H1 (cell line): ENCODE data around the gene UPF3A. TPM values are rescaled to one million over a fixed set of nuclear protein-coding genes. Genes with fewer than 3 reads are reported as not detected.

ENCODE experiments used
- CTCF ChIA-PET: fragments of 300-600 bp; sonication (Branson Sonifier 250); formaldehyde crosslinking; loops from one replicate; lab custom pipeline; 2021; ENCODE audit not compliant: partially characterized antibody; lab: Charles Lee
- POLR2A ChIA-PET: fragments of 300-600 bp; sonication (Branson Sonifier 250); formaldehyde crosslinking; loops from one replicate; lab custom pipeline; 2021; ENCODE audit warnings: inconsistent platforms; ENCODE audit not compliant: partially characterized antibody; lab: Charles Lee
- DNase-seq, 2 experiments: peaks; one replicate each; pipeline versions ENCODE4 v3.0.0 to v3.0.0-alpha.2; 2010 to 2022; ENCODE audit warnings: low spot score in 2 of 2, low read depth in 1 of 2, mixed read lengths in 1 of 2
- FAIRE-seq: peaks from 2 replicates; lab custom pipeline; 2011; peaks lifted over from hg19 to GRCh38; lab: Jason Lieb, UNC
- H2AFZ ChIP-seq: 2 replicates; pipeline ENCODE4 v1.8.1; 2012; ENCODE audit warnings: low read length, inconsistent platforms
- H2AK5ac ChIP-seq: 2 replicates; pipeline ENCODE4 v1.6.1; 2013; ENCODE audit warnings: low read depth, low read length
- H2BK120ac ChIP-seq: replicated peaks from 2 replicates; pipeline ENCODE3; 2013; ENCODE audit warnings: low read depth, low read length, inconsistent platforms
- H2BK12ac ChIP-seq: 2 replicates; pipeline ENCODE4 v1.6.1; 2013; ENCODE audit warnings: low read depth, low read length
- H2BK15ac ChIP-seq: 2 replicates; pipeline ENCODE4 v1.6.1; 2013; ENCODE audit warnings: low read length
- H2BK20ac ChIP-seq: 2 replicates; pipeline ENCODE4 v1.6.1; 2013; ENCODE audit warnings: low read length
- H2BK5ac ChIP-seq: 2 replicates; pipeline ENCODE4 v1.6.1; 2013; ENCODE audit warnings: low read depth, low read length
- H3K14ac ChIP-seq: 2 replicates; pipeline ENCODE4 v1.6.1; 2013; ENCODE audit warnings: inconsistent platforms; ENCODE audit not compliant: insufficient read length
- H3K18ac ChIP-seq: 2 replicates; pipeline ENCODE4 v1.6.1; 2013; ENCODE audit warnings: low read length; ENCODE audit errors: extremely low read depth
- H3K23ac ChIP-seq: 2 replicates; pipeline ENCODE4 v1.6.1; 2013; ENCODE audit warnings: inconsistent platforms; ENCODE audit not compliant: insufficient read length
- H3K23me2 ChIP-seq: 2 replicates; pipeline ENCODE4 v1.6.1; 2013; ENCODE audit warnings: low read depth, low read length
- H3K27ac ChIP-seq: 2 replicates; pipeline ENCODE4 v1.6.1; 2011; ENCODE audit warnings: low read depth, low read length, inconsistent platforms
- H3K27me3 ChIP-seq, 4 experiments: replicated peaks in 1 of 4; 1 replicate in 1 of 4; 2 replicates in 3 of 4; pipeline versions ENCODE4 v1.6.1 to v1.8.1; 2011 to 2013; ENCODE audit warnings: low read length in 3 of 4, mild to moderate bottlenecking in 3 of 4, inconsistent platforms in 2 of 4, mixed read lengths in 2 of 4, moderate library complexity in 1 of 4; ENCODE audit not compliant: control insufficient read depth in 3 of 4, insufficient read depth in 3 of 4; ENCODE audit errors: extremely low read depth in 1 of 4
- H3K36me3 ChIP-seq, 4 experiments: 2 replicates each; pipeline versions ENCODE4 v1.6.1 to v1.8.1; 2011 to 2013; ENCODE audit warnings: mild to moderate bottlenecking in 4 of 4, low read length in 3 of 4, moderate library complexity in 2 of 4, control low read depth in 1 of 4, inconsistent platforms in 1 of 4; ENCODE audit not compliant: insufficient read depth in 4 of 4, control insufficient read depth in 2 of 4
- H3K4ac ChIP-seq: replicated peaks from 2 replicates; pipeline ENCODE3; 2013; ENCODE audit warnings: low read length, low read depth, mixed read lengths, inconsistent platforms; ENCODE audit not compliant: insufficient read length
- H3K4me1 ChIP-seq, 4 experiments: replicated peaks in 1 of 4; 1 replicate in 1 of 4; 2 replicates in 3 of 4; pipeline versions ENCODE4 v1.6.1 to v1.8.1; 2011 to 2013; ENCODE audit warnings: low read length in 3 of 4, inconsistent platforms in 2 of 4, mixed read lengths in 1 of 4; ENCODE audit not compliant: insufficient read depth in 4 of 4, control insufficient read depth in 3 of 4
- H3K4me2 ChIP-seq, 2 experiments: 2 replicates each; pipeline versions ENCODE4 v1.6.1 to v1.8.1; 2011 to 2013; ENCODE audit warnings: low read depth in 2 of 2, low read length in 2 of 2, control low read depth in 1 of 2, inconsistent platforms in 1 of 2, mild to moderate bottlenecking in 1 of 2; ENCODE audit not compliant: insufficient read depth in 1 of 2
- H3K4me3 ChIP-seq, 4 experiments: fragments of 200-600, 300-600 bp in 1 of 4; sonication (generic), shearing (Covaris generic), sonication (Bioruptor Twin) in 1 of 4; 2 replicates each; pipeline versions ENCODE4 v1.5.1 to v1.8.1; 2011 to 2016; ENCODE audit warnings: low read length in 4 of 4, low read depth in 3 of 4, control low read depth in 2 of 4, inconsistent platforms in 2 of 4, mild to moderate bottlenecking in 2 of 4, mixed read lengths in 1 of 4, moderate library complexity in 1 of 4; ENCODE audit not compliant: insufficient read depth in 2 of 4; ENCODE audit errors: extremely low read depth in 1 of 4
- H3K56ac ChIP-seq: replicated peaks from 2 replicates; pipeline ENCODE3; 2013; ENCODE audit warnings: low read depth, mild to moderate bottlenecking, mixed read lengths, low read length, inconsistent platforms; ENCODE audit not compliant: insufficient read length
- H3K79me1 ChIP-seq: 2 replicates; pipeline ENCODE4 v1.6.1; 2013; ENCODE audit warnings: low read depth, low read length, control low read depth
- H3K79me2 ChIP-seq, 2 experiments: 2 replicates each; pipeline versions ENCODE4 v1.6.1 to v1.8.1; 2012 to 2013; ENCODE audit warnings: low read length in 2 of 2, mild to moderate bottlenecking in 2 of 2, inconsistent platforms in 1 of 2; ENCODE audit not compliant: insufficient read depth in 2 of 2, control insufficient read depth in 1 of 2
- H3K9ac ChIP-seq, 4 experiments: replicated peaks in 1 of 4; 1 replicate in 1 of 4; 2 replicates in 3 of 4; pipeline versions ENCODE4 v1.6.1 to v1.8.1; 2011 to 2013; ENCODE audit warnings: low read depth in 3 of 4, low read length in 3 of 4, control low read depth in 2 of 4, mild to moderate bottlenecking in 2 of 4, moderate library complexity in 2 of 4, inconsistent platforms in 1 of 4; ENCODE audit errors: extremely low read depth in 1 of 4
- H3K9me3 ChIP-seq, 2 experiments: 2 replicates each; pipeline versions ENCODE4 v1.6.1 to v1.8.1; 2012 to 2013; ENCODE audit warnings: mild to moderate bottlenecking in 2 of 2, moderate library complexity in 2 of 2, control low read depth in 1 of 2, inconsistent platforms in 1 of 2, low read depth in 1 of 2, low read length in 1 of 2, mixed read lengths in 1 of 2; ENCODE audit not compliant: insufficient read depth in 2 of 2
- H4K20me1 ChIP-seq, 2 experiments: replicated peaks in 1 of 2; 2 replicates each; pipeline versions ENCODE3 to v1.8.1; 2011 to 2013; ENCODE audit warnings: inconsistent platforms in 2 of 2, low read length in 2 of 2, mild to moderate bottlenecking in 1 of 2; ENCODE audit not compliant: insufficient read depth in 2 of 2, control insufficient read depth in 1 of 2
- H4K5ac ChIP-seq: 2 replicates; pipeline ENCODE4 v1.6.1; 2013; ENCODE audit warnings: low read length, low read depth, mixed read lengths, inconsistent platforms; ENCODE audit not compliant: insufficient read length
- H4K8ac ChIP-seq: 2 replicates; pipeline ENCODE4 v1.8.0; 2013; ENCODE audit warnings: mild to moderate bottlenecking, moderate library complexity, low read length, inconsistent platforms; ENCODE audit not compliant: insufficient read depth; ENCODE audit errors: extremely low read depth
- H4K91ac ChIP-seq: replicated peaks from 2 replicates; pipeline ENCODE3; 2013; ENCODE audit warnings: low read length, mixed read lengths, inconsistent platforms; ENCODE audit not compliant: insufficient read length
- CBX5 ChIP-seq: fragments of 300-800, 300-1000 bp; sonication (generic); IDR thresholded peaks from 2 replicates; pipeline ENCODE4 v1.7.1; 2016; ENCODE audit warnings: antibody characterized with exemption, low read length, low read depth
- CEBPB ChIP-seq: IDR thresholded peaks from 2 replicates; pipeline ENCODE4 v1.6.1; 2012; ENCODE audit warnings: low read depth, low read length
- FOSL1 ChIP-seq: IDR thresholded peaks from 2 replicates; pipeline ENCODE4 v1.6.1; 2011; ENCODE audit warnings: mild to moderate bottlenecking, low read depth, low read length, moderate library complexity; ENCODE audit not compliant: insufficient read depth
- MAX ChIP-seq: IDR thresholded peaks from 2 replicates; pipeline ENCODE4 v1.6.1; 2012; ENCODE audit warnings: inconsistent platforms
- NRF1 ChIP-seq: IDR thresholded peaks from 2 replicates; pipeline ENCODE4 v1.6.1; 2011; ENCODE audit warnings: mild to moderate bottlenecking, low read depth, low read length, improper control_type of control experiment
- PHF8 ChIP-seq: fragments of 200-600 bp; sonication (generic); conservative IDR thresholded peaks from 2 replicates; pipeline ENCODE4 v1.7.1; 2012; ENCODE audit warnings: low read depth, mild to moderate bottlenecking, inconsistent platforms, low read length, moderate library complexity
- RNF2 ChIP-seq: fragments of 200-900, 300-1000 bp; sonication (generic); IDR thresholded peaks from 2 replicates; pipeline ENCODE4 v1.7.1; 2016; ENCODE audit warnings: borderline replicate concordance, low read depth, mild to moderate bottlenecking, antibody characterized with exemption, low read length; ENCODE audit not compliant: poor library complexity, severe bottlenecking; ENCODE audit errors: missing control alignments
- SP2 ChIP-seq: IDR thresholded peaks from 2 replicates; pipeline ENCODE4 v1.6.1; 2012; ENCODE audit warnings: mild to moderate bottlenecking, low read length, inconsistent platforms
- SP4 ChIP-seq: IDR thresholded peaks from 2 replicates; pipeline ENCODE4 v1.6.1; 2012; ENCODE audit warnings: low read length, inconsistent platforms
- WGBS, 2 experiments: shearing (Covaris generic) in 1 of 2; methylation state at CpG; one replicate each; pipeline versions ENCODE4 v1.1.6 to v1.1.7; 2013 to 2015; ENCODE audit warnings: low lambda C conversion rate in 2 of 2, mixed read lengths in 2 of 2, inconsistent platforms in 1 of 2, low coverage in 1 of 2, missing lambda C conversion rate in 1 of 2; ENCODE audit not compliant: insufficient replicate concordance in 2 of 2, insufficient coverage in 1 of 2, insufficient read length in 1 of 2; ENCODE audit errors: extremely low coverage in 1 of 2, missing lambda C conversion rate in 1 of 2; 5-methylcytosine and 5-hydroxymethylcytosine counted together
- polyA plus RNA-seq, 7 experiments: library from polyadenylated mRNA; depleted of rRNA in 3 of 7; stranded (reverse) in 5 of 7; unstranded in 2 of 7; fragments of >200 nt in 5 of 7; fragments of 200-250 nt in 2 of 7; gene quantifications; 1 replicate in 5 of 7; 2 replicates in 1 of 7; 4 replicates in 1 of 7; pipeline versions ENCODE4 v1.2.1 to v1.2.3, GENCODE V29; 2011 to 2013; ENCODE audit warnings: missing spikeins in 2 of 7, mixed read lengths in 2 of 7
- total RNA-seq: library from RNA; stranded (reverse); fragmentation: NEBNext Ultra II Directional; extraction: Animal tissue kit (Norgen Biotek cat#: 25700); gene quantifications from 2 replicates; pipeline ENCODE4 v1.2.1, GENCODE V29; 2021

UPF3A gene
- total and polyA plus RNA-seq, 2 of the 8 experiments (the other 6 are each of a cell fraction or from before 2014, with no cell fraction given), result 47.1 to 58.2 TPM

DNA sequence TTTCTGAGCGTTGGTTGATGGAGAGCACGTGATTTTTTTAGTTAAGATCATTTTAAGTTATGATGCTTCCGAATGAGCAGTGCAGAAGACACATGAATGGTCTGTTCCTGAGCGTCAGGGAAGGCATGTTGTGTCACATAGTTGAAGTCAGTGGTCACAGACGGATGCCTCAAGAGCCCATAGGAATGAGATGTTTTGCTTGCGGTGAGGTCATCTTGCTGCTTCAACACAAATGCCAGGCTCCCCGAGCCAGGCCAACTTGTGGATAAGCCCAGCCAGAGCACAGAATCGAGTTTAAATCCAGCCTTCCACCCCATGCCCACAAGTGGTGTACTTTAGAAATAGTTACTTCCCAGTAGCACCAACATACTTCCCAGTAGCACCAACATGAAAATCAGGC, 5.4 kb downstream of the UPF3A start:
- Histone ChIP-seq H3K14ac (no peak overlapping the region), H3K27ac (no peak overlapping the region), H3K9ac (no peak overlapping the region), H3K23me2 (no peaks in the 10 kb centered on the region), H2AK5ac (no peak overlapping the region), H3K79me2 (peaks cover 0 to 55% of the 10 kb centered on the region in 2 experiments; a peak in 2 of 4 replicates), H2AFZ (no peak overlapping the region), H3K4ac (no peak overlapping the region), H3K4me2 (no peak overlapping the region), H2BK120ac (no peak overlapping the region), H3K36me3 (peaks cover 9 to 66% (median 28%) of the 10 kb centered on the region in 4 experiments), H3K18ac (no peak overlapping the region), H3K56ac (no peak overlapping the region), H4K5ac (no peak overlapping the region), H2BK15ac (no peak overlapping the region), H3K27me3 (no peaks in the 10 kb centered on the region), H2BK5ac (no peak overlapping the region), H4K8ac (no peak overlapping the region), H3K79me1 (peaks cover 4% of the 10 kb centered on the region), H4K91ac (no peak overlapping the region), H3K4me1 (no peaks in the 10 kb centered on the region), H2BK20ac (no peak overlapping the region), H3K4me3 (no peak overlapping the region), H2BK12ac (no peak overlapping the region), H3K9me3 (no peaks in the 10 kb centered on the region), H4K20me1 (peaks cover 0 to 8% of the 10 kb centered on the region in 2 experiments), H3K23ac (no peak overlapping the region)
- 95% methylated on average over 8 of the region's 8 CpGs; no CpG with 5 or more reads in 1 of the 2 experiments for WGBS, 2 experiments
- TF ChIP-seq CBX5 (no peak), SP4 (no peak), FOSL1 (no peak), RNF2 (no peak), MAX (no peak), SP2 (no peak), CEBPB (no peak), NRF1 (no peak), PHF8 (no peak)
- FAIRE-seq, result no peak
- CTCF ChIA-PET, result no interaction called here
- DNase-seq, result no peak
- POLR2A ChIA-PET, result interaction anchor here (0.7 to 1.3 kb wide), 3 partner anchors 9 to 48 kb away, joined by 3 to 6 read pairs (median 3); no protein-coding TSS in a partner anchor
